PC-9 (cell line): ENCODE measurements around the gene SLC6A19.

Source experiments
- EZH2 ChIP-seq: fragments of 200-600 bp; sonication (generic); IDR thresholded peaks from 2 replicates; pipeline ENCODE4 v1.8.0; 2017; ENCODE audit warnings: antibody characterized with exemption, low read depth
- TF ChIP-seq, protein P1 (sequence below): fragments of 200-600 bp; sonication (generic); conservative IDR thresholded peaks from 2 replicates; pipeline ENCODE4 v1.6.1; 2017; ENCODE audit warnings: mixed run types, antibody characterized with exemption, mild to moderate bottlenecking, moderate library complexity

DNA sequence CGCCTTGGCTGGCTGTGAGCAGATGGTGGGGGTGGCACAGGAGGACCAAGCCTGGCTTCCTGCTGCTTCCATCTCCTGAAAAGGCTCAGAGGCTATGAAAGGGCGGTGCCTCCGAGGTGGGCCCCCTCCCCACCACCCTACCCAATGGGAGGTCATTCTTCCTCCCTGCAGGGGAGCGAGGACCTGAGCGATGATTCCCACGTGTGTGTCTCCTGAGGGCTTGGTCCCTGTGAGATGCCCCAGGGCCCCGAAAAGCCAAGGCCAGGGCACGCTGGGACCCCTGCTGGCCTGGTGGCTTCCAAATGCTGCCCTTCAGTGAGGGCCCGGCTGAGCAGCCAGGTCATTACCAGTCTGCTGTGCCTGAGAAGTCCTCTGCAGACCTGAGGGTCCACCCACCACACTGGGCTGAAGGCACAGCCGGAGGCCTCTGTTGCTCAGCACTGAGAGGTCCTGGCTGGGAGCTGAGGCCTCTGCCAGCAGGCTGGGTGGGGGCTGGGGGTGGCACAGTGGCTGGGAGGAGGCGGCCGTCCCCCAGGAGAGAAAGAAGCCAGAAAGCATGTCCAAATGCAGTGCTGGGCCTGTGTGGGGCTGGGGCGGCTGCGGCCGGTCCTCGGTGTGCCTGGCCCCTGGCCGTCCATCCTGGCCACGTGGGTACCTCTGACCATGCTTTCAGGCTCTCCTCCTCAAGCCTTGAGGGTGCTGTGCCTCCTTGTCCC, 14.0 kb upstream of the SLC6A19 start:
- no peak for TF ChIP-seq EZH2
- TF ChIP-seq, protein P1, sequence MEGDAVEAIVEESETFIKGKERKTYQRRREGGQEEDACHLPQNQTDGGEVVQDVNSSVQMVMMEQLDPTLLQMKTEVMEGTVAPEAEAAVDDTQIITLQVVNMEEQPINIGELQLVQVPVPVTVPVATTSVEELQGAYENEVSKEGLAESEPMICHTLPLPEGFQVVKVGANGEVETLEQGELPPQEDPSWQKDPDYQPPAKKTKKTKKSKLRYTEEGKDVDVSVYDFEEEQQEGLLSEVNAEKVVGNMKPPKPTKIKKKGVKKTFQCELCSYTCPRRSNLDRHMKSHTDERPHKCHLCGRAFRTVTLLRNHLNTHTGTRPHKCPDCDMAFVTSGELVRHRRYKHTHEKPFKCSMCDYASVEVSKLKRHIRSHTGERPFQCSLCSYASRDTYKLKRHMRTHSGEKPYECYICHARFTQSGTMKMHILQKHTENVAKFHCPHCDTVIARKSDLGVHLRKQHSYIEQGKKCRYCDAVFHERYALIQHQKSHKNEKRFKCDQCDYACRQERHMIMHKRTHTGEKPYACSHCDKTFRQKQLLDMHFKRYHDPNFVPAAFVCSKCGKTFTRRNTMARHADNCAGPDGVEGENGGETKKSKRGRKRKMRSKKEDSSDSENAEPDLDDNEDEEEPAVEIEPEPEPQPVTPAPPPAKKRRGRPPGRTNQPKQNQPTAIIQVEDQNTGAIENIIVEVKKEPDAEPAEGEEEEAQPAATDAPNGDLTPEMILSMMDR, result no peak
